AG10803 (cell line): ENCODE measurements around the gene EPAS1.

Experiments used
- DNase-seq: peaks from one replicate; pipeline ENCODE4 v3.0.0; 2010; ENCODE audit warnings: low read depth
- H3K4me3 ChIP-seq: 2 replicates; pipeline ENCODE4 v1.5.1; 2011; ENCODE audit warnings: mild to moderate bottlenecking, low read length, control low read depth
- CTCF ChIP-seq: conservative IDR thresholded peaks from 2 replicates; pipeline ENCODE4 v1.5.1; 2011; ENCODE audit warnings: mild to moderate bottlenecking, low read length, control low read depth, inconsistent platforms

EPAS1 gene

GRCh38 chr2:46281939-46282338 is 15.3 kb upstream of the EPAS1 start:
- no peak for DNase-seq
- no peak overlapping the region for H3K4me3 ChIP-seq
- TF ChIP-seq CTCF, result no peak

GRCh38 chr2:46283693-46284092 is 13.5 kb upstream of the EPAS1 start:
- no peak for DNase-seq
- H3K4me3 ChIP-seq, result no peak overlapping the region
- TF ChIP-seq CTCF, result no peak

GRCh38 chr2:46284260-46284659 is 12.9 kb upstream of the EPAS1 start:
- no peak for DNase-seq
- H3K4me3 ChIP-seq, result no peak overlapping the region
- no peak for TF ChIP-seq CTCF

- no peak overlapping the region for H3K4me3 ChIP-seq
- no peak for DNase-seq
- TF ChIP-seq CTCF, result no peak
These were observed 12.4 kb upstream of the EPAS1 start for GRCh38 chr2:46284796-46285195.

- H3K4me3 ChIP-seq, result no peak overlapping the region
- DNase-seq, result no peak
- TF ChIP-seq CTCF, result no peak
These were observed 10.5 kb upstream of the EPAS1 start for GRCh38 chr2:46286715-46287114.

- no peak for DNase-seq
- no peak overlapping the region for H3K4me3 ChIP-seq
- TF ChIP-seq CTCF, result no peak
These were observed 7.1 kb upstream of the EPAS1 start for GRCh38 chr2:46290078-46290477.

- no peak for TF ChIP-seq CTCF
- DNase-seq, result no peak
- no peak overlapping the region for H3K4me3 ChIP-seq
These were observed 3.7 kb upstream of the EPAS1 start for GRCh38 chr2:46293466-46293865.
